H9 (cell line): ENCODE measurements around the gene LMTK3. TPM values are rescaled to one million over a fixed set of nuclear protein-coding genes. Genes with fewer than 3 reads are reported as not detected.
A peak's percentile ranks its signal among the peaks of the same experiment; 100 is the strongest.

Source experiments
- DNase-seq: peaks from one replicate; pipeline ENCODE4 v3.0.0-alpha.2; 2017
- H2AFZ ChIP-seq: one replicate; pipeline ENCODE4 v1.6.1; 2013; ENCODE audit warnings: mild to moderate bottlenecking, low read length, control low read depth, moderate library complexity
- H2AK5ac ChIP-seq: 2 replicates; pipeline ENCODE4 v1.6.1; 2013; ENCODE audit warnings: low read length, control low read depth, mixed read lengths; ENCODE audit not compliant: insufficient read length
- H2BK120ac ChIP-seq: one replicate; pipeline ENCODE4 v1.6.1; 2013; ENCODE audit warnings: low read depth, mild to moderate bottlenecking, low read length, control low read depth, inconsistent platforms; ENCODE audit not compliant: poor library complexity, severe bottlenecking
- H2BK12ac ChIP-seq: 2 replicates; pipeline ENCODE4 v1.6.1; 2013; ENCODE audit warnings: low read length, control low read depth, mixed read lengths, low read depth; ENCODE audit not compliant: insufficient read length
- H2BK15ac ChIP-seq: 2 replicates; pipeline ENCODE4 v1.6.1; 2013; ENCODE audit warnings: low read depth, low read length, control low read depth
- H2BK20ac ChIP-seq: one replicate; pipeline ENCODE4 v1.6.1; 2013; ENCODE audit warnings: low read depth, mild to moderate bottlenecking, low read length, control low read depth, inconsistent platforms; ENCODE audit not compliant: poor library complexity, severe bottlenecking
- H2BK5ac ChIP-seq: 2 replicates; pipeline ENCODE4 v1.6.1; 2013; ENCODE audit warnings: low read length, control low read depth, mixed read lengths; ENCODE audit not compliant: insufficient read length
- H3K14ac ChIP-seq: 2 replicates; pipeline ENCODE4 v1.6.1; 2013; ENCODE audit warnings: low read length, control low read depth; ENCODE audit not compliant: insufficient read depth
- H3K18ac ChIP-seq: 2 replicates; pipeline ENCODE4 v1.6.1; 2013; ENCODE audit warnings: low read depth, mild to moderate bottlenecking, mixed read lengths, low read length, control low read depth; ENCODE audit not compliant: insufficient read length
- H3K23ac ChIP-seq: 2 replicates; pipeline ENCODE4 v1.6.1; 2013; ENCODE audit warnings: low read length, control low read depth, mixed read lengths, low read depth; ENCODE audit not compliant: insufficient read length
- H3K23me2 ChIP-seq: 2 replicates; pipeline ENCODE4 v1.6.1; 2013; ENCODE audit warnings: low read depth, mild to moderate bottlenecking, mixed read lengths, low read length, control low read depth; ENCODE audit not compliant: insufficient read length, poor library complexity, severe bottlenecking
- H3K27ac ChIP-seq: 2 replicates; pipeline ENCODE4 v1.5.1; 2013; ENCODE audit warnings: low read length, control low read depth, mixed read lengths, low read depth; ENCODE audit not compliant: insufficient read length
- H3K27me3 ChIP-seq: 2 replicates; pipeline ENCODE4 v1.6.1; 2013; ENCODE audit warnings: low read length, control low read depth, inconsistent platforms; ENCODE audit not compliant: insufficient read depth
- H3K4ac ChIP-seq: 2 replicates; pipeline ENCODE4 v1.6.1; 2013; ENCODE audit warnings: low read depth, mild to moderate bottlenecking, control low read depth, inconsistent platforms, low read length, moderate library complexity
- H3K4me1 ChIP-seq: 2 replicates; pipeline ENCODE4 v1.6.1; 2013; ENCODE audit warnings: low read length, control low read depth, inconsistent platforms; ENCODE audit not compliant: insufficient read depth
- H3K4me2 ChIP-seq: 2 replicates; pipeline ENCODE4 v1.6.1; 2013; ENCODE audit warnings: low read length, control low read depth, mixed read lengths; ENCODE audit not compliant: insufficient read length, insufficient read depth
- H3K56ac ChIP-seq: 2 replicates; pipeline ENCODE4 v1.6.1; 2013; ENCODE audit warnings: low read depth, mild to moderate bottlenecking, mixed read lengths, low read length, control low read depth; ENCODE audit not compliant: insufficient read length
- H3K79me1 ChIP-seq: 2 replicates; pipeline ENCODE4 v1.6.1; 2013; ENCODE audit warnings: low read depth, mild to moderate bottlenecking, moderate library complexity, low read length, control low read depth, inconsistent platforms; ENCODE audit not compliant: insufficient read depth, poor library complexity, severe bottlenecking
- H3K79me2 ChIP-seq: 2 replicates; pipeline ENCODE4 v1.6.1; 2013; ENCODE audit warnings: low read length, control low read depth, inconsistent platforms; ENCODE audit not compliant: insufficient read depth
- H3K9ac ChIP-seq: 2 replicates; pipeline ENCODE4 v1.6.1; 2013; ENCODE audit warnings: low read length, control low read depth, mixed read lengths; ENCODE audit not compliant: insufficient read length; ENCODE audit errors: extremely low read depth
- H3K9me3 ChIP-seq: one replicate; pipeline ENCODE4 v1.6.1; 2013; ENCODE audit warnings: low read depth, low read length, inconsistent platforms; ENCODE audit not compliant: control insufficient read depth
- H3T11ph ChIP-seq: one replicate; pipeline ENCODE4 v1.6.1; 2013; ENCODE audit warnings: mild to moderate bottlenecking, low read length, control low read depth, inconsistent platforms
- H4K20me1 ChIP-seq: one replicate; pipeline ENCODE4 v1.6.1; 2013; ENCODE audit not compliant: control insufficient read depth, insufficient read length, insufficient read depth
- H4K5ac ChIP-seq: 2 replicates; pipeline ENCODE4 v1.6.1; 2013; ENCODE audit warnings: low read depth, mild to moderate bottlenecking, mixed read lengths, low read length, control low read depth; ENCODE audit not compliant: insufficient read length
- H4K8ac ChIP-seq: replicated peaks from 2 replicates; pipeline ENCODE4 v1.6.1; 2013; ENCODE audit warnings: low read length, control low read depth, mixed read lengths, low read depth; ENCODE audit not compliant: insufficient read length
- H4K91ac ChIP-seq: 2 replicates; pipeline ENCODE4 v1.6.1; 2013; ENCODE audit warnings: low read depth, mild to moderate bottlenecking, moderate library complexity, mixed read lengths, low read length, control low read depth; ENCODE audit not compliant: insufficient read length
- H3K27ac Mint-ChIP-seq, 3 experiments: 2 replicates in 2 of 3; 3 replicates in 1 of 3; pipeline ENCODE4 v1.8.0; 2020 to 2021; ENCODE audit warnings: mixed read lengths in 3 of 3, mild to moderate bottlenecking in 1 of 3, moderate library complexity in 1 of 3
- H3K27me3 Mint-ChIP-seq: 2 replicates; pipeline ENCODE4 v1.8.0; 2021; ENCODE audit warnings: low read depth, mild to moderate bottlenecking, moderate library complexity, mixed read lengths
- H3K36me3 Mint-ChIP-seq, 3 experiments: 2 replicates in 2 of 3; 3 replicates in 1 of 3; pipeline ENCODE4 v1.8.0; 2020 to 2021; ENCODE audit warnings: low read depth in 3 of 3, mixed read lengths in 3 of 3; ENCODE audit not compliant: insufficient read depth in 1 of 3
- H3K4me1 Mint-ChIP-seq, 2 experiments: 2 replicates each; pipeline ENCODE4 v1.8.0; 2020; ENCODE audit warnings: mixed read lengths in 2 of 2
- H3K4me3 Mint-ChIP-seq, 2 experiments: 2 replicates in 1 of 2; 3 replicates in 1 of 2; pipeline ENCODE4 v1.8.0; 2020 to 2021; ENCODE audit warnings: mild to moderate bottlenecking in 2 of 2, mixed read lengths in 2 of 2, moderate library complexity in 1 of 2
- H3K9me3 Mint-ChIP-seq, 2 experiments: 2 replicates in 1 of 2; 3 replicates in 1 of 2; pipeline ENCODE4 v1.8.0; 2020; ENCODE audit warnings: mild to moderate bottlenecking in 2 of 2, mixed read lengths in 2 of 2, moderate library complexity in 1 of 2
- WGBS: extraction: QIAGEN DNeasy Blood & Tissue Kit; methylation state at CpG from one replicate; pipeline ENCODE4 v1.1.7; 2013; ENCODE audit warnings: missing lambda C conversion rate, low lambda C conversion rate, mixed read lengths; ENCODE audit not compliant: insufficient read length; ENCODE audit errors: extremely low coverage; 5-methylcytosine and 5-hydroxymethylcytosine counted together
- total RNA-seq: library from RNA; stranded (reverse); gene quantifications from 2 replicates; pipeline ENCODE4 v1.2.1, GENCODE V29; 2021
- TF ChIP-seq, protein P1 (sequence below): fragments of 200-600 bp; sonication (generic); conservative IDR thresholded peaks from 3 replicates; pipeline ENCODE4 v1.8.0; 2021; ENCODE audit warnings: antibody characterized with exemption, mild to moderate bottlenecking

The LMTK3 gene
- total RNA-seq, 1 experiment from 2014 or later = 14.4 TPM

DNA sequence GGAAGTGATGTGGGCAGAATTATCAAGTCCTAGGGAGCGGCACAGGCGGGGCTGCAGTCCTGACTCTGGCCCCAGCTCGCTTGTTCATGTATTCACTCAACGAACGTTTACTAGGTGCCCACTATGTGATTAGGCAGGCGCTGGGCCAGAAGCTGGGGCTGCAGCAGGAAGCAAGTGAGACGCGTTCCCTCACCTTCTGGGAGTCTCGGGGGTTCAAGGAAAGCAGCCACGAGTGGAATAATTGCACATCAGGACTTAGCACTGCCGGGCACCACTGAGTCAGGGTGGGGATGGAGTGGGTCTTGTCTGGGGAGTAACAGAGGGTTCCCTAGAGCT is 2.5 kb upstream of the LMTK3 start:
- Histone ChIP-seq H3K18ac (no peak overlapping the region), H3K4me2 (peak overlapping the region; percentile 31), H2AK5ac (no peak overlapping the region), H3K56ac (no peak overlapping the region), H4K8ac (no peak overlapping the region), H3K9ac (no peak overlapping the region), H3K23ac (no peak overlapping the region), H4K91ac (no peak overlapping the region), H3K79me1 (no peaks in the 10 kb centered on the region), H2BK12ac (no peak overlapping the region), H2BK5ac (no peak overlapping the region), H3K9me3 (no peaks in the 10 kb centered on the region), H3K14ac (no peak overlapping the region; the same call in 1 of the 2 replicates), H3K4ac (no peak overlapping the region), H2BK20ac (no peak overlapping the region), H3K4me1 (no peaks in the 10 kb centered on the region; the same call in 1 of the 2 replicates), H2BK120ac (no peak overlapping the region), H3K79me2 (no peaks in the 10 kb centered on the region), H3K27ac (no peak overlapping the region), H3K23me2 (peaks cover 12% of the 10 kb centered on the region), H4K20me1 (no peaks in the 10 kb centered on the region), H2BK15ac (no peak overlapping the region), H2AFZ (no peak overlapping the region), H4K5ac (no peak overlapping the region), H3K27me3 (peaks cover 2% of the 10 kb centered on the region; the same call in 1 of the 2 replicates), H3T11ph (no peak overlapping the region)
- Mint-ChIP-seq H3K4me3 (no peak overlapping the region; a peak in 2 of 5 replicates), H3K27me3 (peaks cover 9% of the 10 kb centered on the region), H3K9me3 (no peaks in the 10 kb centered on the region), H3K4me1 (peaks cover 20 to 38% of the 10 kb centered on the region in 2 experiments), H3K27ac (no peak overlapping the region; a peak in 1 of 7 replicates), H3K36me3 (no peaks in the 10 kb centered on the region)
- TF ChIP-seq, protein P1, sequence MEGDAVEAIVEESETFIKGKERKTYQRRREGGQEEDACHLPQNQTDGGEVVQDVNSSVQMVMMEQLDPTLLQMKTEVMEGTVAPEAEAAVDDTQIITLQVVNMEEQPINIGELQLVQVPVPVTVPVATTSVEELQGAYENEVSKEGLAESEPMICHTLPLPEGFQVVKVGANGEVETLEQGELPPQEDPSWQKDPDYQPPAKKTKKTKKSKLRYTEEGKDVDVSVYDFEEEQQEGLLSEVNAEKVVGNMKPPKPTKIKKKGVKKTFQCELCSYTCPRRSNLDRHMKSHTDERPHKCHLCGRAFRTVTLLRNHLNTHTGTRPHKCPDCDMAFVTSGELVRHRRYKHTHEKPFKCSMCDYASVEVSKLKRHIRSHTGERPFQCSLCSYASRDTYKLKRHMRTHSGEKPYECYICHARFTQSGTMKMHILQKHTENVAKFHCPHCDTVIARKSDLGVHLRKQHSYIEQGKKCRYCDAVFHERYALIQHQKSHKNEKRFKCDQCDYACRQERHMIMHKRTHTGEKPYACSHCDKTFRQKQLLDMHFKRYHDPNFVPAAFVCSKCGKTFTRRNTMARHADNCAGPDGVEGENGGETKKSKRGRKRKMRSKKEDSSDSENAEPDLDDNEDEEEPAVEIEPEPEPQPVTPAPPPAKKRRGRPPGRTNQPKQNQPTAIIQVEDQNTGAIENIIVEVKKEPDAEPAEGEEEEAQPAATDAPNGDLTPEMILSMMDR = no peak
- no peak for DNase-seq
- WGBS = no CpG with 5 or more reads among the region's 11 CpGs
